HepG2 (cell line): Measurements from ENCODE around the gene LY6G5B. TPM values are rescaled to one million over a fixed set of nuclear protein-coding genes. Genes with fewer than 3 reads are reported as not detected.

Experiments
- BORCS8-MEF2B ChIP-seq: sonication (generic); formaldehyde crosslinking; IDR thresholded peaks from 2 replicates; pipeline ENCODE4 v1.8.0; 2022; ENCODE audit warnings: mild to moderate bottlenecking, missing genetic modification reagents
- DBP ChIP-seq: sonication (generic); formaldehyde crosslinking; IDR thresholded peaks from 2 replicates; pipeline ENCODE4 v1.4.0; 2020; ENCODE audit warnings: missing genetic modification reagents; ENCODE audit errors: not compliant biosample characterization
- MIER3 ChIP-seq: IDR thresholded peaks from 2 replicates; pipeline ENCODE4 v1.6.1; 2016; ENCODE audit warnings: missing compliant biosample characterization, borderline replicate concordance
- MLX ChIP-seq: IDR thresholded peaks from 2 replicates; pipeline ENCODE4 v1.6.1; 2016
- MXD3 ChIP-seq: IDR thresholded peaks from 2 replicates; pipeline ENCODE4 v1.6.1; 2016; ENCODE audit warnings: mild to moderate bottlenecking, missing biosample characterization, missing genetic modification reagents
- NCOA2 ChIP-seq: sonication (generic); formaldehyde crosslinking; IDR thresholded peaks from 2 replicates; pipeline ENCODE4 v1.8.0; 2022; ENCODE audit warnings: inconsistent platforms
- NKX3-1 ChIP-seq: sonication (generic); formaldehyde crosslinking; IDR thresholded peaks from 2 replicates; pipeline ENCODE4 v1.5.0; 2020; ENCODE audit warnings: missing genetic modification reagents
- NR2F6 ChIP-seq, 2 experiments: IDR thresholded peaks; 2 replicates each; pipeline ENCODE4 v1.6.1; 2016; ENCODE audit warnings: antibody characterized with exemption in 1 of 2, mild to moderate bottlenecking in 1 of 2
- PBX3 ChIP-seq: sonication (generic); formaldehyde crosslinking; IDR thresholded peaks from 2 replicates; pipeline ENCODE4 v1.8.1; 2023; ENCODE audit warnings: missing genetic modification reagents, inconsistent platforms, borderline replicate concordance
- PREB ChIP-seq: sonication (generic); formaldehyde crosslinking; IDR thresholded peaks from 2 replicates; pipeline ENCODE4 v1.4.0; 2020; ENCODE audit warnings: missing genetic modification reagents
- RFXANK ChIP-seq: IDR thresholded peaks from 2 replicates; pipeline ENCODE4 v1.6.1; 2016
- SUZ12 ChIP-seq: fragments of 150-350 bp; IDR thresholded peaks from 2 replicates; pipeline ENCODE4 v1.6.1; 2014; ENCODE audit warnings: low read depth, low read length
- ZFP1 ChIP-seq: IDR thresholded peaks from 2 replicates; pipeline ENCODE4 v1.6.1; 2016
- ZNF20 ChIP-seq: sonication (generic); formaldehyde crosslinking; IDR thresholded peaks from 2 replicates; pipeline ENCODE4 v1.4.0; 2020; ENCODE audit warnings: mild to moderate bottlenecking, moderate library complexity, missing genetic modification reagents
- ZNF468 ChIP-seq: sonication (generic); formaldehyde crosslinking; IDR thresholded peaks from 2 replicates; pipeline ENCODE4 v1.8.0; 2022; ENCODE audit warnings: mild to moderate bottlenecking, moderate library complexity, missing genetic modification reagents
- ZNF629 ChIP-seq: sonication (generic); formaldehyde crosslinking; conservative IDR thresholded peaks from 2 replicates; pipeline ENCODE4 v1.5.0; 2020; ENCODE audit warnings: missing genetic modification reagents
- ZNF670 ChIP-seq: sonication (generic); formaldehyde crosslinking; IDR thresholded peaks from 2 replicates; pipeline ENCODE4 v1.8.0; 2022; ENCODE audit warnings: mild to moderate bottlenecking, missing genetic modification reagents, borderline replicate concordance
- ZSCAN12 ChIP-seq: sonication (generic); formaldehyde crosslinking; IDR thresholded peaks from 2 replicates; pipeline ENCODE4 v1.9.0; 2021; ENCODE audit warnings: mild to moderate bottlenecking, missing genetic modification reagents
- polyA plus RNA-seq, 8 experiments: library from polyadenylated mRNA; depleted of rRNA in 3 of 8; stranded (reverse) in 7 of 8; unstranded in 1 of 8; fragments of >200 nt; fragmentation: Illumina TruSeq in 4 of 8; extraction: Trizol in 4 of 8; gene quantifications; 2 replicates each; pipeline versions ENCODE4 v1.2.1 to v1.2.3, GENCODE V29; 2011 to 2016; ENCODE audit warnings: low read depth in 4 of 8, missing spikeins in 1 of 8, mixed read lengths in 1 of 8; ENCODE audit not compliant: insufficient read depth in 1 of 8
- total RNA-seq, 5 experiments: library from RNA; depleted of rRNA; stranded (reverse); fragments of >200 nt; fragmentation: Illumina TruSeq; extraction: Trizol; gene quantifications; 2 replicates each; pipeline ENCODE4 v1.2.3, GENCODE V29; 2016; ENCODE audit warnings: low read depth in 1 of 5
- TF ChIP-seq, protein P1 (sequence below): sonication (generic); formaldehyde crosslinking; IDR thresholded peaks from 2 replicates; pipeline ENCODE4 v1.5.0; 2020; ENCODE audit warnings: mild to moderate bottlenecking, missing genetic modification reagents, borderline replicate concordance

LY6G5B gene
- total and polyA plus RNA-seq, 2 of the 13 experiments (the other 11 are each of a cell fraction or from before 2014, with no cell fraction given), result 7.8 to 15.7 TPM

DNA sequence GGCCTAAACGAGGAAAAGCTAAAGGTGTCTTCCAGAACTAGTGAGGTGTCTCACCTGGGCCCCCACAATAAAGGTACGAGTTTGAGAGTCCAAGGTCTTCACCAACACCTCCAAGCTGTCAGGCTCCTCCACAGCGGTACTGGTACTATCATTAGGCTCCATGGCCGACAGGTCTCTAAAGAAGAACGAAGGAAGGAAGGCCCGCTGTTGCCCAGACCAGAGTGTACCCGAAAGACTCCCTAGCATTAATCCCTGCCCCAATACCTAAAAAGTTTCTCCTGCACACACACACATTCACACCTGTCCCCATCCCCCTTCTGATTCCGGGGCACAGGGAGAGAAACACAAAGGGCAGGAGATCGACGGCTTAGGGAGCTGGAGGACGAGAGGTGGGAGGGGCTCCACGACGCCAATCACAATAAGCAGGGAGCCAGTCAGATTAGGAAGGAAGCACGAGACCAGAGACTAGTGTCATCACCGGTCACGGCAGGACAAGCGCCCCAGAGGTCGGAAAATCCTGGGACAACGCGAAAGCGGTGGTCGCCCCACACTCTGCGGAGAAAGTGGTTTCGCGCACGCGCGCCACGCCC, 18.1 kb upstream of the LY6G5B start (continued):
- TF ChIP-seq ZNF468 (CRISPR knock-in tag), result no peak
- no peak for TF ChIP-seq RFXANK (CRISPR knock-in tag)
- TF ChIP-seq NKX3-1, result no peak
- no peak for TF ChIP-seq PREB (CRISPR knock-in tag)
- no peak for TF ChIP-seq DBP (CRISPR knock-in tag)
- no peak for TF ChIP-seq MIER3
- no peak for TF ChIP-seq ZSCAN12 (CRISPR knock-in tag)
- TF ChIP-seq, protein P1, sequence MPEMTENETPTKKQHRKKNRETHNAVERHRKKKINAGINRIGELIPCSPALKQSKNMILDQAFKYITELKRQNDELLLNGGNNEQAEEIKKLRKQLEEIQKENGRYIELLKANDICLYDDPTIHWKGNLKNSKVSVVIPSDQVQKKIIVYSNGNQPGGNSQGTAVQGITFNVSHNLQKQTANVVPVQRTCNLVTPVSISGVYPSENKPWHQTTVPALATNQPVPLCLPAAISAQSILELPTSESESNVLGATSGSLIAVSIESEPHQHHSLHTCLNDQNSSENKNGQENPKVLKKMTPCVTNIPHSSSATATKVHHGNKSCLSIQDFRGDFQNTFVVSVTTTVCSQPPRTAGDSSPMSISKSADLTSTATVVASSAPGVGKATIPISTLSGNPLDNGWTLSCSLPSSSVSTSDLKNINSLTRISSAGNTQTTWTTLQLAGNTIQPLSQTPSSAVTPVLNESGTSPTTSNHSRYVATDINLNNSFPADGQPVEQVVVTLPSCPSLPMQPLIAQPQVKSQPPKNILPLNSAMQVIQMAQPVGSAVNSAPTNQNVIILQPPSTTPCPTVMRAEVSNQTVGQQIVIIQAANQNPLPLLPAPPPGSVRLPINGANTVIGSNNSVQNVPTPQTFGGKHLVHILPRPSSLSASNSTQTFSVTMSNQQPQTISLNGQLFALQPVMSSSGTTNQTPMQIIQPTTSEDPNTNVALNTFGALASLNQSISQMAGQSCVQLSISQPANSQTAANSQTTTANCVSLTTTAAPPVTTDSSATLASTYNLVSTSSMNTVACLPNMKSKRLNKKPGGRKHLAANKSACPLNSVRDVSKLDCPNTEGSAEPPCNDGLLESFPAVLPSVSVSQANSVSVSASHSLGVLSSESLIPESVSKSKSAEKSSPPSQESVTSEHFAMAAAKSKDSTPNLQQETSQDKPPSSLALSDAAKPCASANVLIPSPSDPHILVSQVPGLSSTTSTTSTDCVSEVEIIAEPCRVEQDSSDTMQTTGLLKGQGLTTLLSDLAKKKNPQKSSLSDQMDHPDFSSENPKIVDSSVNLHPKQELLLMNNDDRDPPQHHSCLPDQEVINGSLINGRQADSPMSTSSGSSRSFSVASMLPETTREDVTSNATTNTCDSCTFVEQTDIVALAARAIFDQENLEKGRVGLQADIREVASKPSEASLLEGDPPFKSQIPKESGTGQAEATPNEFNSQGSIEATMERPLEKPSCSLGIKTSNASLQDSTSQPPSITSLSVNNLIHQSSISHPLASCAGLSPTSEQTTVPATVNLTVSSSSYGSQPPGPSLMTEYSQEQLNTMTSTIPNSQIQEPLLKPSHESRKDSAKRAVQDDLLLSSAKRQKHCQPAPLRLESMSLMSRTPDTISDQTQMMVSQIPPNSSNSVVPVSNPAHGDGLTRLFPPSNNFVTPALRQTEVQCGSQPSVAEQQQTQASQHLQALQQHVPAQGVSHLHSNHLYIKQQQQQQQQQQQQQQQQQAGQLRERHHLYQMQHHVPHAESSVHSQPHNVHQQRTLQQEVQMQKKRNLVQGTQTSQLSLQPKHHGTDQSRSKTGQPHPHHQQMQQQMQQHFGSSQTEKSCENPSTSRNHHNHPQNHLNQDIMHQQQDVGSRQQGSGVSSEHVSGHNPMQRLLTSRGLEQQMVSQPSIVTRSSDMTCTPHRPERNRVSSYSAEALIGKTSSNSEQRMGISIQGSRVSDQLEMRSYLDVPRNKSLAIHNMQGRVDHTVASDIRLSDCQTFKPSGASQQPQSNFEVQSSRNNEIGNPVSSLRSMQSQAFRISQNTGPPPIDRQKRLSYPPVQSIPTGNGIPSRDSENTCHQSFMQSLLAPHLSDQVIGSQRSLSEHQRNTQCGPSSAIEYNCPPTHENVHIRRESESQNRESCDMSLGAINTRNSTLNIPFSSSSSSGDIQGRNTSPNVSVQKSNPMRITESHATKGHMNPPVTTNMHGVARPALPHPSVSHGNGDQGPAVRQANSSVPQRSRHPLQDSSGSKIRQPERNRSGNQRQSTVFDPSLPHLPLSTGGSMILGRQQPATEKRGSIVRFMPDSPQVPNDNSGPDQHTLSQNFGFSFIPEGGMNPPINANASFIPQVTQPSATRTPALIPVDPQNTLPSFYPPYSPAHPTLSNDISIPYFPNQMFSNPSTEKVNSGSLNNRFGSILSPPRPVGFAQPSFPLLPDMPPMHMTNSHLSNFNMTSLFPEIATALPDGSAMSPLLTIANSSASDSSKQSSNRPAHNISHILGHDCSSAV (CRISPR knock-in tag), result no peak
- no peak for TF ChIP-seq PBX3
- no peak for TF ChIP-seq NR2F6 (IDR thresholded peaks at IDR 0.05)
- peak; percentile 30; the same call in 1 of the 2 replicates for TF ChIP-seq NR2F6 (CRISPR knock-in tag; IDR thresholded peaks at IDR 0.05)
- TF ChIP-seq ZNF629 (CRISPR knock-in tag), result no peak
- no peak for TF ChIP-seq NCOA2 (CRISPR knock-in tag)
- no peak for TF ChIP-seq ZNF670 (CRISPR knock-in tag)
- TF ChIP-seq MXD3 (CRISPR knock-in tag), result no peak
- 0 out of 2 replicates have a peak, but pooled peaks have one; percentile 64 for TF ChIP-seq BORCS8-MEF2B
- no peak for TF ChIP-seq ZNF20 (CRISPR knock-in tag)
- TF ChIP-seq MLX, result no peak
- no peak for TF ChIP-seq SUZ12
- no peak for TF ChIP-seq ZFP1 (CRISPR knock-in tag)
